Measurements from ENCODE around the gene SMIM1. TPM values are rescaled to one million over a fixed set of nuclear protein-coding genes. Genes with fewer than 3 reads are reported as not detected.

Gene SMIM1
- total RNA-seq, 2 experiments from 2014 or later = 3.8 to 4.3 TPM

DNA sequence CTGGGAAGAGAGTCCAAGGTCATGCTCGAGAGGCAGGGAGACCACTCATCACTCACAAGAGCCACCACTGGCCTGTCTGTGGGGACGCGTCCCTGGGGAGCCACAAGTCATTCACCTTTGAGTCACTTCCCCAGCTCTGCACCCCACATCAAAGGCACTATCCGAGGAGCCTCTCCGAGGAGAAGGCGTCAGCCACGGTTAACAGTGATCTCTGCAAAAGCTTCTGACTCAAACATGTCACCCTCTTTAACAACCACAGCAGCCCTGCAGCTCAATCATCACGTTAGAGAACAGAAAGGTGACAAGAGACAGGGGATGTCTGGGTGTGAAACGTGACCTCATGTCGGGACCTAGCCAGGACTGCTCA, 14.8 kb downstream of the SMIM1 start:
- no peak for DNase-seq (ENCODE audit: low spot score)
- CTCF ChIA-PET (ENCODE audit: unreplicated experiment) = interaction anchor here (0.6 kb wide), 1 partner anchor 16 kb away, joined by 4 read pairs; no protein-coding TSS in a partner anchor
- POLR2A ChIA-PET = no interaction called here
- no peak overlapping the region for H3K4me3 ChIP-seq (ENCODE audit: low read depth, low read length, poor library complexity, severe bottlenecking)
- BruUV-seq (replicated peaks) = no TSS peak
- H3K27ac ChIP-seq (ENCODE audit: low read depth, low read length, poor library complexity, severe bottlenecking) = no peak overlapping the region
- peaks cover 3% of the 10 kb centered on the region; the same call in 1 of the 2 replicates for H4K20me1 ChIP-seq (ENCODE audit: insufficient read depth, low read length)
- H3K36me3 ChIP-seq (ENCODE audit: insufficient read depth, low read length) = peaks cover 87% of the 10 kb centered on the region
- intact Hi-C loops (cut with micrococcal nuclease; ENCODE audit: unreplicated experiment) = no loop called here
- no peak overlapping the region for H2AFZ ChIP-seq (ENCODE audit: low read length)
- H3K9me3 ChIP-seq (ENCODE audit: low read length) = no peaks in the 10 kb centered on the region
- no peaks in the 10 kb centered on the region for H3K4me1 ChIP-seq (ENCODE audit: insufficient read depth, low read length, poor library complexity, severe bottlenecking)
- H3K79me2 ChIP-seq (ENCODE audit: insufficient read depth, low read depth, low read length) = peaks cover 11% of the 10 kb centered on the region
- no peaks in the 10 kb centered on the region for H3K9me2 ChIP-seq (ENCODE audit: insufficient read depth, low read length)
- no peak for TF ChIP-seq EZH2phosphoT487 (IDR thresholded peaks at IDR 0.05; ENCODE audit: borderline replicate concordance, low read depth, low read length)
- TF ChIP-seq, protein P1, sequence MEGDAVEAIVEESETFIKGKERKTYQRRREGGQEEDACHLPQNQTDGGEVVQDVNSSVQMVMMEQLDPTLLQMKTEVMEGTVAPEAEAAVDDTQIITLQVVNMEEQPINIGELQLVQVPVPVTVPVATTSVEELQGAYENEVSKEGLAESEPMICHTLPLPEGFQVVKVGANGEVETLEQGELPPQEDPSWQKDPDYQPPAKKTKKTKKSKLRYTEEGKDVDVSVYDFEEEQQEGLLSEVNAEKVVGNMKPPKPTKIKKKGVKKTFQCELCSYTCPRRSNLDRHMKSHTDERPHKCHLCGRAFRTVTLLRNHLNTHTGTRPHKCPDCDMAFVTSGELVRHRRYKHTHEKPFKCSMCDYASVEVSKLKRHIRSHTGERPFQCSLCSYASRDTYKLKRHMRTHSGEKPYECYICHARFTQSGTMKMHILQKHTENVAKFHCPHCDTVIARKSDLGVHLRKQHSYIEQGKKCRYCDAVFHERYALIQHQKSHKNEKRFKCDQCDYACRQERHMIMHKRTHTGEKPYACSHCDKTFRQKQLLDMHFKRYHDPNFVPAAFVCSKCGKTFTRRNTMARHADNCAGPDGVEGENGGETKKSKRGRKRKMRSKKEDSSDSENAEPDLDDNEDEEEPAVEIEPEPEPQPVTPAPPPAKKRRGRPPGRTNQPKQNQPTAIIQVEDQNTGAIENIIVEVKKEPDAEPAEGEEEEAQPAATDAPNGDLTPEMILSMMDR (conservative IDR thresholded peaks at IDR 0.05; ENCODE audit: low read length) = no peak
- no peak overlapping the region for H3K4me2 ChIP-seq (ENCODE audit: low read length)

DNA sequence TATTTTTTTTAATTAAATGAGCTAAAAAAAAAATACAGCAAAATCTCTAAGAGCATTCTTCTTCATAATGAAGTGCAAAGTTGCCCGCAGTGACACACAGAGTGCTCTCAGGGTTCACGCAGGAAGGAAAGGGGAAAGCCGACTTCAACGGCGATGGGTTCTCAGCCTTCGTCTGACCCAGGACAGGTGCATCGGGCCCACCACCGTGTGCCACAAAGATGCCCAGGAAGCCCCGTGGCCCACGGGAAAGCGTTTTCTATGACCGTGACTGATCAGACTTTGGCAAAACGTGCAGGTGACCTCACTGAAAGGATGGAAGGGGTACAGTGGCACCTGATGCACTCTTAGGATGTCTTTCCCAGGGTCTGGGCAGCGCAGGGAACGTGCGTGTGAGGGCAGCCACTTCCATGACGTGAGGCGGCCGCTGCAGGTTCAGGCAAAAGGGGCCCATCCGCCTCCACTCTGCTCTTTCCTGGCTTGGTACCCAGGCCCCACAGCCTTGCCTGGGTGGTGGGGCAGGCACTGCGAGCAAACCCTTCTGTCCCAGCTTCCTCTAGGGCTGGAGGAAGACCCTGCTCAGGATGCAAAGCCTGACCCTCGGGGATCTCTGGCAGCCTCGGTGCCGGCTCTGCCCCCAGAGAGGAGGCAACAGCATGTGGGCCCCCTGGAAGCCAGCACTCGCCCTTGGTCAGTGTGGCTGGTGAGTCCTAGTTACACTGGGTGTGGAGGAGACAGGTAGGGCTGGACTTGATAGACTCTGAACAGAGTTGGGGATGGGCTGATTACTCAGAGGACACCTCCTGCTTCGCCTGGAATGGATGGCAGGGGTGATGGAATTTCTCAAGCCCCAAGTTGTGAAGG, 15.4 kb downstream of the SMIM1 start:
- Histone ChIP-seq H3K36me3 (ENCODE audit: insufficient read depth, low read length) (peaks cover 87% of the 10 kb centered on the region), H2AFZ (ENCODE audit: low read length) (no peak overlapping the region), H4K20me1 (ENCODE audit: insufficient read depth, low read length) (peaks cover 3% of the 10 kb centered on the region; the same call in 1 of the 2 replicates), H3K9me3 (ENCODE audit: low read length) (no peaks in the 10 kb centered on the region), H3K4me2 (ENCODE audit: low read length) (no peak overlapping the region), H3K9me2 (ENCODE audit: insufficient read depth, low read length) (no peaks in the 10 kb centered on the region), H3K4me3 (ENCODE audit: low read depth, low read length, poor library complexity, severe bottlenecking) (no peak overlapping the region), H3K79me2 (ENCODE audit: insufficient read depth, low read depth, low read length) (peaks cover 18% of the 10 kb centered on the region), H3K4me1 (ENCODE audit: insufficient read depth, low read length, poor library complexity, severe bottlenecking) (no peaks in the 10 kb centered on the region), H3K27ac (ENCODE audit: low read depth, low read length, poor library complexity, severe bottlenecking) (no peak overlapping the region)
- intact Hi-C loops (cut with micrococcal nuclease; ENCODE audit: unreplicated experiment) = no loop called here
- BruUV-seq (replicated peaks) = no TSS peak
- CTCF ChIA-PET (ENCODE audit: unreplicated experiment) = no interaction called here
- TF ChIP-seq, protein P1 (conservative IDR thresholded peaks at IDR 0.05; ENCODE audit: low read length) = no peak
- TF ChIP-seq EZH2phosphoT487 (IDR thresholded peaks at IDR 0.05; ENCODE audit: borderline replicate concordance, low read depth, low read length) = no peak
- no peak for DNase-seq (ENCODE audit: low spot score)
- POLR2A ChIA-PET = no interaction called here

All from OCI-LY7 (cell line).